Stimulated activated CD4-positive, alpha-beta T cell treated with anti-CD3 and anti-CD28 coated beads, Interleukin-1b, Interleukin-23, amount 100 ng/mL, for 24 hours (primary cell): ENCODE results near the gene KIRREL3.

Experiments used
- DNase-seq, 4 experiments: peaks; one replicate each; pipeline ENCODE4 v3.0.0-alpha.2; 2020; ENCODE audit warnings: low read depth in 4 of 4, low spot score in 1 of 4

The KIRREL3 gene

GRCh38 chr11:126793596-126793995 is 207.0 kb downstream of the KIRREL3 start:
- no peak for DNase-seq

- DNase-seq = no peak
Measured at GRCh38 chr11:126791991-126792390, 208.6 kb downstream of the KIRREL3 start.

- no peak for DNase-seq
Measured at GRCh38 chr11:126791446-126791845, 209.1 kb downstream of the KIRREL3 start.

- no peak for DNase-seq
Measured at GRCh38 chr11:126790550-126791081, 210.0 kb downstream of the KIRREL3 start.

- DNase-seq = no peak
Measured at GRCh38 chr11:126782810-126783209, 217.8 kb downstream of the KIRREL3 start.

- no peak for DNase-seq
Measured at GRCh38 chr11:126781942-126782341, 218.6 kb downstream of the KIRREL3 start.

GRCh38 chr11:126776119-126776518 is 224.5 kb downstream of the KIRREL3 start:
- no peak for DNase-seq

- DNase-seq = no peak
Measured at GRCh38 chr11:126772267-126772666, 228.3 kb downstream of the KIRREL3 start.

- DNase-seq = no peak
Measured at GRCh38 chr11:126768702-126769101, 231.9 kb downstream of the KIRREL3 start.

GRCh38 chr11:126766440-126766839 is 234.1 kb downstream of the KIRREL3 start:
- DNase-seq = no peak

- no peak for DNase-seq
Measured at GRCh38 chr11:126765196-126765595, 235.4 kb downstream of the KIRREL3 start.

GRCh38 chr11:126764231-126764630 is 236.3 kb downstream of the KIRREL3 start:
- DNase-seq = no peak

- DNase-seq = no peak
Measured at GRCh38 chr11:126756855-126757254, 243.7 kb downstream of the KIRREL3 start.

GRCh38 chr11:126756421-126756820 is 244.1 kb downstream of the KIRREL3 start:
- no peak for DNase-seq

GRCh38 chr11:126755526-126755925 is 245.0 kb downstream of the KIRREL3 start:
- no peak for DNase-seq

GRCh38 chr11:126754591-126755426 is 245.8 kb downstream of the KIRREL3 start:
- no peak for DNase-seq

- DNase-seq = no peak
Measured at GRCh38 chr11:126753990-126754389, 246.6 kb downstream of the KIRREL3 start.

GRCh38 chr11:126751242-126751641 is 249.3 kb downstream of the KIRREL3 start:
- DNase-seq = no peak

- no peak for DNase-seq
Measured at GRCh38 chr11:126748793-126749192, 251.8 kb downstream of the KIRREL3 start.

- DNase-seq = no peak
Measured at GRCh38 chr11:126748100-126748791, 252.3 kb downstream of the KIRREL3 start.

- DNase-seq = no peak
Measured at GRCh38 chr11:126747315-126747714, 253.3 kb downstream of the KIRREL3 start.

GRCh38 chr11:126746443-126746842 is 254.1 kb downstream of the KIRREL3 start:
- DNase-seq = no peak
